DMS53 treated with DMSO at 0.1 percent for 48 hours (cell line): ENCODE results near the gene TCF12.
A peak's percentile ranks its signal among the peaks of the same experiment; 100 is the strongest.

ENCODE experiments used
- DNase-seq: peaks from one replicate; lab custom pipeline; 2025; ENCODE audit not compliant: unreplicated experiment; lab: John Stamatoyannopoulos, UW

TCF12 gene

GRCh38 chr15:57312318-57313133, 394.1 kb downstream of the TCF12 start:
- no peak for DNase-seq

DNA sequence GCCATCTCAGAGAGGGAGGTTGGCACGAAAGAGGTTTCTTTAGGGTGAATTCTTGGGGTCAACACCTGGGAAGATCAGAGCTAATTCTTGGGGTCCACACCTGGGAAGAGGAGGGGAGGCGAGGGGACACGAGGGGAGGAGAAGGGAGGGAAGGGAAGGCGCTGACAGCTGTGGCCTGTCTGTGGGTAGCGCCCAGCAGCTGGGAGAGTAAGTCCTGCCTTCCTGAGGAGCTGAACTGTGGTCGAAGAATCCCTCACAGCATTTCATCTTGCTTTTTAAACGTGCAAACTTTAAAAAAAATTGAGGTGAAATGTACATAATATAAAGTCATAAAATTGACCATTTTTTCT, 394.7 kb downstream of the TCF12 start:
- no peak for DNase-seq

- DNase-seq, result no peak
Measured at GRCh38 chr15:57314221-57314620, 395.8 kb downstream of the TCF12 start.

DNA sequence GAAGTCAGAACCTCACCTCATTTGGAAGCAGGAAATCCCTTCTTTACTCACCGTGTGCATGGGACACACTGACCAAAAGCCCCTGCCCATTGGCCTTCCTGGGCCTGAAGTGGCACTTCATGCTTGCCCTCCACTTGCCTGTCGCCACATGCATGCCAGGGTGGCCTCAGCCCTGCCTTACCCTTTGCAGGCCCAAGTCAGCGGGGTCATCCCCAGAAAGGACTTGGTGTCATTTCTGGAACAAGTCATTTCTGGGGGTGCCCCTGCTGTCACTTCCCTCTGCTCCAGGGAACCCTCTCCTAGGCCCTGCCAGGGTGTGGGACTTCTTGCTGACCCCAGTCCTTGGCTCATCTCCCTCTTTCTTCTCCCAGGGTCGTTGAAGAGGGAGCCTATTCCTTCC, 398.0 kb downstream of the TCF12 start:
- no peak for DNase-seq

- no peak for DNase-seq
Measured at GRCh38 chr15:57319226-57319918, 400.9 kb downstream of the TCF12 start.

GRCh38 chr15:57319919-57320560, 401.6 kb downstream of the TCF12 start:
- no peak for DNase-seq

DNA sequence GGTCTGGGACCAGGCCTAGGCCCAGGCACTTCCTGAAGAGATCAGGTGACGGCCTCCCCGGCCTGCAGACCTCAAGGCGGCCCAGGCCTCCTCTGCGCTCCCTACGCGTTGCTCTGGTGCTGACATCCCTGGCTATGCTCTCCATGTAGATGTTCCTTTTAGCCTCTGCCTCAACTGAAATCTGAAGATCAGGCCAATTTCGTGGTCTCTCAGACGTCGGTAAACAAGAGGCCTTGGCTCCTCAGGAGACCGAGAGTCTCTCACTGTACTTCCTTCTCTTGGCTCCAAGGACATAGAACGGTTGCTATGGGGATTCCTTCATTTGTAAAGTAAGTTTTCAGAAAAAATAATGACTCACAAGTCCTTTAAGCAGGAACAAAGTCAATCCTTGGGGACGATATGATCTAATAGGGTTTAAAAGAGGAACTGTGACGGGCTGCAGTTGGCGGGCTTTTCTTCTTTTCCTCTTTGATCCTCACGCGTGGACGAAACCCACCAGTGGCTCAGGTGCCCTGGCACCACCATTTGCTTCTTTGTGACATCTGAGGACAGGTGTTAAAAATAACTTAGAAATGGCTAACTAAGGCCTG, 402.3 kb downstream of the TCF12 start:
- DNase-seq, result no peak

DNA sequence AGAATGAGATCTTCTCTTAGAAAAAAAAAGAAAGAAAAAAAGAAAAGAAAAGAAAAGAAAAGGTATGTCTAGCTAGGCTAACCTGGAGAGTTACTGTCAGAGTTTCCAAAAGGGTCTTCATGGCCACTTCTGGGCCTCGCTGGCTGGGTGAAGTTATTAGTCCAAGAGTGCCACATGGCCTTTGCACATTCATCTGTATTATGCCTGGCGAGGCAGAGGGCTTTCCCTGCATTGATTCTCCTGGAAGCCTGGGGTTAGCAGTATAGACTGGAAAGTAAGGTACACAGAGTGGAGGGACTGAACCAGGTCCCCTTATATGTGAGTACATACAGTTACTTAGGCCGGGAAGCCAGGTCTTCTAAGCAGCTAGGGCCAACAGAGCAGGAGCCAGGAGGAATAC, 403.0 kb downstream of the TCF12 start:
- DNase-seq, result no peak

GRCh38 chr15:57321973-57322601, 403.6 kb downstream of the TCF12 start:
- DNase-seq, result peak; percentile 82

DNA sequence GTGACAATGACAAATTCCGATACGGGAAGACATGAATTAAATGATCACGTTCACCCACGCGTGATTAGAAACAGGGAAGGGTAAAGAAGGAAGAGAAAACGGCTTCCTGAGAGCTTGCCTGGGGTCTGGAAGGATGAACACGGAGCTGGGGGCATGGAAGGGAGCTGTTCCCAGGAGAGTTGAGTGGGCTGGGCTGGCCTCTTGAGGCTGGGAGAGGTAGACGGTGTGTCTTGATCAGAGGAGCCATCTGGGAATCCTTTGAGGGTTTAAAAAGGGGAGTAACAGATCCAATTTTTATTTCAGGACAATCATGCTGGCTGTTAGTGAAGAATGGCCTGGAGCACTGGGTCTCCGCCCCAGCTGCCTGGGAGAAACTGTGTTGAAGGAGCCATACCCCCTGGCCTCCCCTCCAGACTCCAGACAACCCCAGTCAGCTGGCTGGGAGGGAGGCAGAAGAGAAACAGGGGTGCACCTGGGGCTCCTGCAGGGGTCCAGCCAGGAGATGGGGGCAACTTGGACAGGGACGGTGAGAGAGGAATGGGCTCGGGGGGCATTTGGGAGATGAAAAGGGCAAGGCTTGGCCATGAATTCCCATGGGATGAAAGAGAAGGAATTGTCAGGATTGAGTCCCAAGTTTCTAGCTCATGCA, 404.3 kb downstream of the TCF12 start:
- no peak for DNase-seq

DNA sequence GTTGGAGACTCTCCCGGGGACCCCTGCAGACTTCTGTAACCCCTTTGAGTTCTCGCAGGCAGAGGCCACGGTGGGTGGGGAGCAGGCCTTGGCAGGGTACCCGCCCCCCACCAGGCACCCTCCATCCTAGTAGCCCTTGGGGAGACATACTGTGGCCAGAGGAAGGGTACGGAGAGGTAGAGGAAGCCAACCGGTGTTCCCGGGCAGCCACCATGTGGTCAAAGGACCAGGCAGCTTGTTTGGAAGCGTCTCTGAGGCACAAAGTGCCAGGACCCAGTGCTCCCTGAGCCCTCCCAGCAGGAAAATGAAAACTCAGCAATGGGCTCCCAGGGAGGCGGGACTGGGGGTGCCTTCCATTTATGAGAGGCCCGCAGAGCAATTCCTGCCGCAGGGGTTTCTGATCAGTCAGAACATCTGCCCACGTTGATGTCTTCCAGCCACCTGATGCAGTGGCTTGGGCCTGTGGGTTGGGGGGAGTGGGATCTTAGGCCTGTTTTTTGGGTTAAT, 404.9 kb downstream of the TCF12 start:
- DNase-seq, result no peak

DNA sequence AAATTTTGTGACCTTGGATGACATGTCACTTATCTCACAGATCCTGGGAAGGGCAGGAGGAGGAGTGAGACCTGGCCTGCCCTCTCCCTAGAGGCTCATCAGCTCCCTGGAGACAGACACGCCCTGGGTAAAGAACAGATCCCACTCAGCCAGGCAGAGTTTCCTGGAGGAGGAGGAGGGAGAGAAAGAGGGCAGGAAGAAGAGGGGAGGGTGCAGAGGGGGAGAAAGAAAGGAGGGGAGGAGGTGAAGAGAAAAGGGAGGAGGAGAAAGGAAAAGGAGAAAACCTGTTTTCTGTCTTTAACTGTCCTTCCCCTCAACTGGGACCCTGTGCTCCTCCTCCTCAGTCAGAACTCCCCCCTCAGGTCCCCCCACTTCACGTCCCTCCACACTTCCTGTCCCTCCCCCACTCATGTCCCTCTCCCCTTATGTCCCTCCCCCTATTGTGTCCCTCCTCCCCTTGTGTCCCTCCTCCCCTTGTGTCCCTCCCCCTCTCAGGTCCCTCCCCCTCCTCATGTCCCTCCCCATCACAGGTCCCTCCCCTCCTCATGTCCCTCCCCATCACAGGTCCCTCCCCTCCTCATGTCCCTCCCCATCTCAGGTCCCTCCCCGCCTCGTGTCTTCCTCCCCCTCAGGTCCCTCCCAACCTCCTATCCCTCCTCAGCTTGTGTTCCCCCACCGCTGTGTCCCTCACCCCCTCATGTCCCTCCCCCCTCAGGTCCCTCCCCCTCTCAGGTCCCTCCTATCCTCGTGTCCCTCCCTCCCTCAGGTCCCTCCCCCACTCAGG, 405.6 kb downstream of the TCF12 start:
- DNase-seq, result no peak

- DNase-seq, result no peak
Measured at GRCh38 chr15:57324590-57324890, 406.1 kb downstream of the TCF12 start.

GRCh38 chr15:57324944-57325679, 406.7 kb downstream of the TCF12 start:
- DNase-seq, result no peak

DNA sequence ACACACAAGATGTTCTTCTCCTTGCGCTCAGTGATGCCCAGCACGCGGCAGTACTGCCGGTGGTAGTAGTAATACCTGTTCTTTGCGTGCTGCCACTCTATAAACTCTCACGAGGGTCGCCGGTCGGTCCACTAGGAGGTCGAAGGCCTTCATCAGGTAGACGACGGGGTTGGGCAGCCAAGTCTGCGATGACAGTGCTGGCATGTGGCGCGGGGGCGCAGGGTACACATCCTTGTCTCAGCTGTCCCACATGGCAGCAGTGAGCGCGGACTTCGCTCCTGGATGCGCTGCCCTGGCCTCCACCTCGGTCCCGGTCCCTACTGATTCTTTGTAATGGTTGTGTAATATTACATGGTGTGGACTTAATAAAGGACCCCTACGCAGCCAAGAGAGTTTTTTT, 407.8 kb downstream of the TCF12 start:
- DNase-seq, result no peak

- DNase-seq, result no peak
Measured at GRCh38 chr15:57327985-57328471, 409.6 kb downstream of the TCF12 start.

- no peak for DNase-seq
Measured at GRCh38 chr15:57328479-57328878, 410.0 kb downstream of the TCF12 start.

- DNase-seq, result no peak
Measured at GRCh38 chr15:57328897-57329296, 410.5 kb downstream of the TCF12 start.
